ENCODE data around the gene CENPP.
A peak's percentile ranks its signal among the peaks of the same experiment; 100 is the strongest.

The CENPP gene

GRCh38 chr9:92650296-92650695, 324.5 kb downstream of the CENPP start:
- no peaks in the 10 kb centered on the region for H3K9me3 ChIP-seq (ENCODE audit: control insufficient read depth, low read length)
- peaks cover 2% of the 10 kb centered on the region for H3K79me2 ChIP-seq
- no peak overlapping the region for H2AFZ ChIP-seq
- no peak overlapping the region for H3K9ac ChIP-seq
- H3K4me1 ChIP-seq, result no peaks in the 10 kb centered on the region
- no peak overlapping the region for H3K4me2 ChIP-seq (ENCODE audit: low read length)
- peak overlapping the region; percentile 24 for H3K27ac ChIP-seq
- H3K4me3 ChIP-seq (ENCODE audit: low read depth, low read length), result no peak overlapping the region
- no peaks in the 10 kb centered on the region for H3K27me3 ChIP-seq (ENCODE audit: control insufficient read depth, insufficient read depth, low read length)
- no peaks in the 10 kb centered on the region for H3K36me3 ChIP-seq (ENCODE audit: control insufficient read depth, insufficient read depth, low read length)
- no peak for TF ChIP-seq CTCF (IDR thresholded peaks at IDR 0.05)

- Histone ChIP-seq H2AFZ (no peak overlapping the region), H3K79me2 (peaks cover 4% of the 10 kb centered on the region), H3K4me2 (ENCODE audit: low read length) (peak overlapping the region; percentile 17), H3K4me1 (no peaks in the 10 kb centered on the region), H3K4me3 (ENCODE audit: low read depth, low read length) (no peak overlapping the region), H3K9me3 (ENCODE audit: control insufficient read depth, low read length) (no peaks in the 10 kb centered on the region), H3K9ac (no peak overlapping the region), H3K27ac (peak overlapping the region; percentile 24), H3K27me3 (ENCODE audit: control insufficient read depth, insufficient read depth, low read length) (no peaks in the 10 kb centered on the region), H3K36me3 (ENCODE audit: control insufficient read depth, insufficient read depth, low read length) (no peaks in the 10 kb centered on the region)
- TF ChIP-seq CTCF (IDR thresholded peaks at IDR 0.05), result no peak
Observed at GRCh38 chr9:92650839-92651621, 325.3 kb downstream of the CENPP start.

GRCh38 chr9:92652461-92652860, 326.7 kb downstream of the CENPP start:
- H3K9me3 ChIP-seq (ENCODE audit: control insufficient read depth, low read length), result no peaks in the 10 kb centered on the region
- H3K27ac ChIP-seq, result no peak overlapping the region
- no peaks in the 10 kb centered on the region for H3K4me1 ChIP-seq
- H3K4me2 ChIP-seq (ENCODE audit: low read length), result no peak overlapping the region
- H3K36me3 ChIP-seq (ENCODE audit: control insufficient read depth, insufficient read depth, low read length), result no peaks in the 10 kb centered on the region
- no peaks in the 10 kb centered on the region for H3K27me3 ChIP-seq (ENCODE audit: control insufficient read depth, insufficient read depth, low read length)
- H3K9ac ChIP-seq, result no peak overlapping the region
- TF ChIP-seq CTCF (IDR thresholded peaks at IDR 0.05), result no peak
- H3K79me2 ChIP-seq, result peaks cover 4% of the 10 kb centered on the region
- no peak overlapping the region for H2AFZ ChIP-seq
- no peak overlapping the region for H3K4me3 ChIP-seq (ENCODE audit: low read depth, low read length)

- Histone ChIP-seq H2AFZ (no peak overlapping the region), H3K27me3 (ENCODE audit: control insufficient read depth, insufficient read depth, low read length) (no peaks in the 10 kb centered on the region), H3K4me3 (ENCODE audit: low read depth, low read length) (no peak overlapping the region), H3K36me3 (ENCODE audit: control insufficient read depth, insufficient read depth, low read length) (no peaks in the 10 kb centered on the region), H3K27ac (no peak overlapping the region), H3K79me2 (peaks cover 7% of the 10 kb centered on the region), H3K4me2 (ENCODE audit: low read length) (no peak overlapping the region), H3K9ac (no peak overlapping the region), H3K4me1 (no peaks in the 10 kb centered on the region), H3K9me3 (ENCODE audit: control insufficient read depth, low read length) (no peaks in the 10 kb centered on the region)
- no peak for TF ChIP-seq CTCF (IDR thresholded peaks at IDR 0.05)
Observed at GRCh38 chr9:92654481-92655301, 328.9 kb downstream of the CENPP start.
